GM23338 (cell line): ENCODE results near the gene FAM222A. TPM values are rescaled to one million over a fixed set of nuclear protein-coding genes. Genes with fewer than 3 reads are reported as not detected.

Source experiments
- ATAC-seq: fragments of 200-7000 bp; cut with Tn5 transposase; 3 replicates; pipeline ENCODE4 v1.9.1; 2020
- DNase-seq: peaks from one replicate; pipeline ENCODE4 v3.0.0-alpha.2; 2015; ENCODE audit warnings: low spot score
- H2AFZ ChIP-seq: fragments of 200-600 bp; sonication (generic); 2 replicates; pipeline ENCODE4 v1.8.0; 2016; ENCODE audit warnings: antibody characterized with exemption, mild to moderate bottlenecking, moderate library complexity
- H3F3A ChIP-seq: fragments of 200-600 bp; sonication (generic); replicated peaks from 2 replicates; pipeline ENCODE4 v1.8.0; 2017; ENCODE audit warnings: antibody characterized with exemption, mixed run types, low read depth
- H3K27ac ChIP-seq: fragments of 200-600 bp; sonication (generic); 2 replicates; pipeline ENCODE4 v1.6.1; 2016; ENCODE audit warnings: low read depth
- H3K27me3 ChIP-seq: fragments of 200-600 bp; sonication (generic); 2 replicates; pipeline ENCODE4 v1.8.0; 2016; ENCODE audit warnings: mild to moderate bottlenecking, mixed run types, moderate library complexity; ENCODE audit not compliant: insufficient read depth
- H3K36me3 ChIP-seq: fragments of 200-600 bp; sonication (generic); 2 replicates; pipeline ENCODE4 v1.8.0; 2016; ENCODE audit warnings: mild to moderate bottlenecking; ENCODE audit not compliant: insufficient read depth
- H3K4me1 ChIP-seq: fragments of 200-600 bp; sonication (generic); 2 replicates; pipeline ENCODE4 v1.8.0; 2016; ENCODE audit warnings: mild to moderate bottlenecking, moderate library complexity; ENCODE audit not compliant: insufficient read depth
- H3K4me2 ChIP-seq: fragments of 200-600 bp; sonication (generic); 2 replicates; pipeline ENCODE4 v1.7.1; 2017; ENCODE audit warnings: mixed run types
- H3K4me3 ChIP-seq: fragments of 200-600 bp; sonication (generic); 2 replicates; pipeline ENCODE4 v1.6.1; 2016; ENCODE audit warnings: mixed run types
- H3K79me2 ChIP-seq: fragments of 200-600 bp; sonication (generic); replicated peaks from 2 replicates; pipeline ENCODE4 v1.8.0; 2017; ENCODE audit warnings: mild to moderate bottlenecking; ENCODE audit not compliant: insufficient read depth
- H3K9me2 ChIP-seq: fragments of 200-600 bp; sonication (generic); 2 replicates; pipeline ENCODE4 v1.8.0; 2017; ENCODE audit not compliant: insufficient read depth
- H4K20me1 ChIP-seq: fragments of 200-600 bp; sonication (generic); replicated peaks from 2 replicates; pipeline ENCODE4 v1.8.0; 2017; ENCODE audit warnings: mild to moderate bottlenecking; ENCODE audit not compliant: insufficient read depth
- H3K27ac Mint-ChIP-seq: 2 replicates; pipeline ENCODE4 v1.8.0; 2020; ENCODE audit warnings: inconsistent platforms, mild to moderate bottlenecking, moderate library complexity, mixed read lengths
- H3K27me3 Mint-ChIP-seq: 3 replicates; pipeline ENCODE4 v1.8.0; 2022; ENCODE audit warnings: low read depth, mild to moderate bottlenecking, moderate library complexity, mixed read lengths, inconsistent platforms; ENCODE audit not compliant: insufficient read depth, poor library complexity
- H3K36me3 Mint-ChIP-seq: 3 replicates; pipeline ENCODE4 v1.8.0; 2021; ENCODE audit warnings: low read depth, mild to moderate bottlenecking, inconsistent platforms, moderate library complexity, mixed read lengths
- H3K4me1 Mint-ChIP-seq: 3 replicates; pipeline ENCODE4 v1.8.0; 2020; ENCODE audit warnings: mild to moderate bottlenecking, inconsistent platforms, mixed read lengths
- H3K4me3 Mint-ChIP-seq: 3 replicates; pipeline ENCODE4 v1.8.0; 2021; ENCODE audit warnings: moderate library complexity, mild to moderate bottlenecking, inconsistent platforms, mixed read lengths
- H3K9me3 Mint-ChIP-seq: 3 replicates; pipeline ENCODE4 v1.8.0; 2020; ENCODE audit warnings: moderate library complexity, mild to moderate bottlenecking, inconsistent platforms, mixed read lengths
- CREB1 ChIP-seq: fragments of 250-450 bp; sonication (Bioruptor Pico); IDR thresholded peaks from 2 replicates; pipeline ENCODE4 v1.5.0; 2020; ENCODE audit warnings: low read depth, mild to moderate bottlenecking, moderate library complexity
- EZH2 ChIP-seq: fragments of 200-600 bp; sonication (generic); IDR thresholded peaks from one replicate; pipeline ENCODE4 v1.8.0; 2017; ENCODE audit warnings: antibody characterized with exemption, mild to moderate bottlenecking, low read depth; ENCODE audit not compliant: unreplicated experiment
- EZH2phosphoT487 ChIP-seq: fragments of 200-600 bp; sonication (generic); IDR thresholded peaks from one replicate; pipeline ENCODE4 v1.8.1; 2018; ENCODE audit warnings: antibody characterized with exemption; ENCODE audit not compliant: unreplicated experiment
- JUNB ChIP-seq: IDR thresholded peaks from one replicate; pipeline ENCODE4 v1.6.1; 2016; ENCODE audit warnings: antibody characterized with exemption; ENCODE audit not compliant: unreplicated experiment
- NANOG ChIP-seq: IDR thresholded peaks from 2 replicates; pipeline ENCODE4 v1.6.1; 2016; ENCODE audit warnings: antibody characterized with exemption, borderline replicate concordance
- POLR2AphosphoS5 ChIP-seq: IDR thresholded peaks from 2 replicates; pipeline ENCODE4 v1.6.1; 2016; ENCODE audit warnings: antibody characterized with exemption, low read depth
- STAT1 ChIP-seq: IDR thresholded peaks from one replicate; pipeline ENCODE4 v1.6.1; 2016; ENCODE audit warnings: antibody characterized with exemption; ENCODE audit not compliant: unreplicated experiment
- ZNF114 ChIP-seq: fragments of 250-450 bp; sonication (Bioruptor Pico); IDR thresholded peaks from 2 replicates; pipeline ENCODE4 v1.5.0; 2020; ENCODE audit warnings: mild to moderate bottlenecking, moderate library complexity
- ZNF331 ChIP-seq: fragments of 250-450 bp; sonication (Bioruptor Pico); IDR thresholded peaks from 2 replicates; pipeline ENCODE4 v1.5.0; 2020; ENCODE audit warnings: low read depth, mild to moderate bottlenecking, moderate library complexity
- polyA plus RNA-seq: library from polyadenylated mRNA; unstranded; fragments of >200 nt; fragmentation: Nextera tagmentation; extraction: Ambion mirVana; gene quantifications from 2 replicates; pipeline ENCODE4 v1.2.1, GENCODE V29; 2016
- total RNA-seq: library from RNA; depleted of rRNA; stranded (reverse); fragments of >200 nt; shearing (Covaris generic); gene quantifications from 2 replicates; pipeline ENCODE4 v1.2.3, GENCODE V29; 2014
- TF ChIP-seq, protein P1 (sequence below): fragments of 250-450 bp; sonication (Bioruptor Pico); IDR thresholded peaks from 2 replicates; pipeline ENCODE4 v1.5.0; 2020; ENCODE audit warnings: mild to moderate bottlenecking, moderate library complexity
- TF ChIP-seq, protein P2 (sequence below): IDR thresholded peaks from 2 replicates; pipeline ENCODE4 v1.6.1; 2016; ENCODE audit warnings: antibody characterized with exemption
- TF ChIP-seq, protein P3 (sequence below), 2 experiments: fragments of 200-600 bp in 1 of 2; sonication (generic) in 1 of 2; conservative IDR thresholded peaks; 2 replicates each; pipeline versions ENCODE4 v1.5.1 to v1.6.1; 2016 to 2017; ENCODE audit warnings: antibody characterized with exemption in 2 of 2, low read depth in 2 of 2, mild to moderate bottlenecking in 2 of 2, moderate library complexity in 1 of 2
- TF ChIP-seq, protein P4 (sequence below): IDR thresholded peaks from one replicate; pipeline ENCODE4 v1.6.1; 2018; ENCODE audit warnings: antibody characterized with exemption; ENCODE audit not compliant: unreplicated experiment

FAM222A gene
- total and polyA plus RNA-seq, 2 experiments from 2014 or later = 0.78 to 2.1 TPM

DNA sequence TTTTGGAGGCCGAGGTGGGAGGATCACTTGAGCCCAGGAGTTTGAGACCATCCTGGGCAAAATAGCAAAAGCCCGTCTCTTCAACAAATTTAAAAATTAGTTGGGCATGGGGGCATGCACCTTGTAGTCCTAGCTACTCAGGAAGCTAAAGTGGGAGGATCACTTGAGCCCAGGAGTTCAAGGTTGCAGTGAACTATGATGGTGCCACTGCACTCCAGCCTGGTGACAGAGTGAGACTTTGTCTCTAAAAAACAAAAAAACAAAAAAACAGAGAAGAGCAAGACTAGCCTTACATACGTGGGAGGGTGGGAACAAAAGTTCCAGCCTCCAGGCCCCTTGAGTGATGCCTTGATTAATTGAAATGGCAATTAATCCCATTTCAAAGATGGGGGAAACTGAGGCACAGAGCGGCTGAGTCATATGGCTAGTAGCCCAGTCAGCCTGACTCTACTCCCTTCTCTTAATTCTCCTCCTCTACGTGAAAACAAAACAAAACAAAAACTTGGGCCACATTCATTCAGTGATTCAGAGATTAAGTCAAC lies 3.3 kb upstream of the FAM222A start:
- H3K27me3 Mint-ChIP-seq = peaks cover 20% of the 10 kb centered on the region
- Histone ChIP-seq H3K79me2 (no peaks in the 10 kb centered on the region), H2AFZ (no peak overlapping the region), H3K36me3 (no peaks in the 10 kb centered on the region), H3K4me1 (peaks cover 24% of the 10 kb centered on the region), H3F3A (0 out of 2 replicates have a peak, but pooled peaks cover 4% of the 10 kb centered on the region), H3K4me2 (no peak overlapping the region), H3K9me2 (no peaks in the 10 kb centered on the region), H3K27me3 (peaks cover 32% of the 10 kb centered on the region), H4K20me1 (peaks cover 2% of the 10 kb centered on the region; the same call in 1 of the 2 replicates), H3K27ac (no peak overlapping the region), H3K4me3 (no peak overlapping the region)
- no peaks in the 10 kb centered on the region for H3K9me3 Mint-ChIP-seq
- peaks cover 20% of the 10 kb centered on the region for H3K4me1 Mint-ChIP-seq
- H3K27ac Mint-ChIP-seq = no peak overlapping the region
- no peaks in the 10 kb centered on the region for H3K36me3 Mint-ChIP-seq
- TF ChIP-seq ZNF331 (CRISPR knock-in tag) (no peak), EZH2 (no peak), CREB1 (CRISPR knock-in tag) (no peak), NANOG (no peak), STAT1 (no peak), JUNB (no peak), POLR2AphosphoS5 (no peak), EZH2phosphoT487 (no peak), ZNF114 (no peak)
- TF ChIP-seq, protein P1, sequence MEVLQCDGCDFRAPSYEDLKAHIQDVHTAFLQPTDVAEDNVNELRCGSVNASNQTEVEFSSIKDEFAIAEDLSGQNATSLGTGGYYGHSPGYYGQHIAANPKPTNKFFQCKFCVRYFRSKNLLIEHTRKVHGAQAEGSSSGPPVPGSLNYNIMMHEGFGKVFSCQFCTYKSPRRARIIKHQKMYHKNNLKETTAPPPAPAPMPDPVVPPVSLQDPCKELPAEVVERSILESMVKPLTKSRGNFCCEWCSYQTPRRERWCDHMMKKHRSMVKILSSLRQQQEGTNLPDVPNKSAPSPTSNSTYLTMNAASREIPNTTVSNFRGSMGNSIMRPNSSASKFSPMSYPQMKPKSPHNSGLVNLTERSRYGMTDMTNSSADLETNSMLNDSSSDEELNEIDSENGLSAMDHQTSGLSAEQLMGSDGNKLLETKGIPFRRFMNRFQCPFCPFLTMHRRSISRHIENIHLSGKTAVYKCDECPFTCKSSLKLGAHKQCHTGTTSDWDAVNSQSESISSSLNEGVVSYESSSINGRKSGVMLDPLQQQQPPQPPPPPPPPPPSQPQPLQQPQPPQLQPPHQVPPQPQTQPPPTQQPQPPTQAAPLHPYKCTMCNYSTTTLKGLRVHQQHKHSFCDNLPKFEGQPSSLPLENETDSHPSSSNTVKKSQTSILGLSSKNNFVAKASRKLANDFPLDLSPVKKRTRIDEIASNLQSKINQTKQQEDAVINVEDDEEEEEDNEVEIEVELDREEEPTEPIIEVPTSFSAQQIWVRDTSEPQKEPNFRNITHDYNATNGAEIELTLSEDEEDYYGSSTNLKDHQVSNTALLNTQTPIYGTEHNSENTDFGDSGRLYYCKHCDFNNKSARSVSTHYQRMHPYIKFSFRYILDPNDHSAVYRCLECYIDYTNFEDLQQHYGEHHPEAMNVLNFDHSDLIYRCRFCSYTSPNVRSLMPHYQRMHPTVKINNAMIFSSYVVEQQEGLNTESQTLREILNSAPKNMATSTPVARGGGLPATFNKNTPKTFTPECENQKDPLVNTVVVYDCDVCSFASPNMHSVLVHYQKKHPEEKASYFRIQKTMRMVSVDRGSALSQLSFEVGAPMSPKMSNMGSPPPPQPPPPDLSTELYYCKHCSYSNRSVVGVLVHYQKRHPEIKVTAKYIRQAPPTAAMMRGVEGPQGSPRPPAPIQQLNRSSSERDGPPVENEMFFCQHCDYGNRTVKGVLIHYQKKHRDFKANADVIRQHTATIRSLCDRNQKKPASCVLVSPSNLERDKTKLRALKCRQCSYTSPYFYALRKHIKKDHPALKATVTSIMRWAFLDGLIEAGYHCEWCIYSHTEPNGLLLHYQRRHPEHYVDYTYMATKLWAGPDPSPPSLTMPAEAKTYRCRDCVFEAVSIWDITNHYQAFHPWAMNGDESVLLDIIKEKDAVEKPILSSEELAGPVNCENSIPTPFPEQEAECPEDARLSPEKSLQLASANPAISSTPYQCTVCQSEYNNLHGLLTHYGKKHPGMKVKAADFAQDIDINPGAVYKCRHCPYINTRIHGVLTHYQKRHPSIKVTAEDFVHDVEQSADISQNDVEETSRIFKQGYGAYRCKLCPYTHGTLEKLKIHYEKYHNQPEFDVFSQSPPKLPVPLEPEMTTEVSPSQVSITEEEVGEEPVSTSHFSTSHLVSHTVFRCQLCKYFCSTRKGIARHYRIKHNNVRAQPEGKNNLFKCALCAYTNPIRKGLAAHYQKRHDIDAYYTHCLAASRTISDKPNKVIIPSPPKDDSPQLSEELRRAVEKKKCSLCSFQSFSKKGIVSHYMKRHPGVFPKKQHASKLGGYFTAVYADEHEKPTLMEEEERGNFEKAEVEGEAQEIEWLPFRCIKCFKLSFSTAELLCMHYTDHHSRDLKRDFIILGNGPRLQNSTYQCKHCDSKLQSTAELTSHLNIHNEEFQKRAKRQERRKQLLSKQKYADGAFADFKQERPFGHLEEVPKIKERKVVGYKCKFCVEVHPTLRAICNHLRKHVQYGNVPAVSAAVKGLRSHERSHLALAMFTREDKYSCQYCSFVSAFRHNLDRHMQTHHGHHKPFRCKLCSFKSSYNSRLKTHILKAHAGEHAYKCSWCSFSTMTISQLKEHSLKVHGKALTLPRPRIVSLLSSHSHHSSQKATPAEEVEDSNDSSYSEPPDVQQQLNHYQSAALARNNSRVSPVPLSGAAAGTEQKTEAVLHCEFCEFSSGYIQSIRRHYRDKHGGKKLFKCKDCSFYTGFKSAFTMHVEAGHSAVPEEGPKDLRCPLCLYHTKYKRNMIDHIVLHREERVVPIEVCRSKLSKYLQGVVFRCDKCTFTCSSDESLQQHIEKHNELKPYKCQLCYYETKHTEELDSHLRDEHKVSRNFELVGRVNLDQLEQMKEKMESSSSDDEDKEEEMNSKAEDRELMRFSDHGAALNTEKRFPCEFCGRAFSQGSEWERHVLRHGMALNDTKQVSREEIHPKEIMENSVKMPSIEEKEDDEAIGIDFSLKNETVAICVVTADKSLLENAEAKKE (CRISPR knock-in tag) = no peak
- TF ChIP-seq, protein P2, sequence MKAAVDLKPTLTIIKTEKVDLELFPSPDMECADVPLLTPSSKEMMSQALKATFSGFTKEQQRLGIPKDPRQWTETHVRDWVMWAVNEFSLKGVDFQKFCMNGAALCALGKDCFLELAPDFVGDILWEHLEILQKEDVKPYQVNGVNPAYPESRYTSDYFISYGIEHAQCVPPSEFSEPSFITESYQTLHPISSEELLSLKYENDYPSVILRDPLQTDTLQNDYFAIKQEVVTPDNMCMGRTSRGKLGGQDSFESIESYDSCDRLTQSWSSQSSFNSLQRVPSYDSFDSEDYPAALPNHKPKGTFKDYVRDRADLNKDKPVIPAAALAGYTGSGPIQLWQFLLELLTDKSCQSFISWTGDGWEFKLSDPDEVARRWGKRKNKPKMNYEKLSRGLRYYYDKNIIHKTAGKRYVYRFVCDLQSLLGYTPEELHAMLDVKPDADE = no peak
- TF ChIP-seq, protein P3, sequence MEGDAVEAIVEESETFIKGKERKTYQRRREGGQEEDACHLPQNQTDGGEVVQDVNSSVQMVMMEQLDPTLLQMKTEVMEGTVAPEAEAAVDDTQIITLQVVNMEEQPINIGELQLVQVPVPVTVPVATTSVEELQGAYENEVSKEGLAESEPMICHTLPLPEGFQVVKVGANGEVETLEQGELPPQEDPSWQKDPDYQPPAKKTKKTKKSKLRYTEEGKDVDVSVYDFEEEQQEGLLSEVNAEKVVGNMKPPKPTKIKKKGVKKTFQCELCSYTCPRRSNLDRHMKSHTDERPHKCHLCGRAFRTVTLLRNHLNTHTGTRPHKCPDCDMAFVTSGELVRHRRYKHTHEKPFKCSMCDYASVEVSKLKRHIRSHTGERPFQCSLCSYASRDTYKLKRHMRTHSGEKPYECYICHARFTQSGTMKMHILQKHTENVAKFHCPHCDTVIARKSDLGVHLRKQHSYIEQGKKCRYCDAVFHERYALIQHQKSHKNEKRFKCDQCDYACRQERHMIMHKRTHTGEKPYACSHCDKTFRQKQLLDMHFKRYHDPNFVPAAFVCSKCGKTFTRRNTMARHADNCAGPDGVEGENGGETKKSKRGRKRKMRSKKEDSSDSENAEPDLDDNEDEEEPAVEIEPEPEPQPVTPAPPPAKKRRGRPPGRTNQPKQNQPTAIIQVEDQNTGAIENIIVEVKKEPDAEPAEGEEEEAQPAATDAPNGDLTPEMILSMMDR (conservative IDR thresholded peaks at IDR 0.05; ENCODE audit: low read depth in 2 of 2) = no peak
- TF ChIP-seq, protein P4, sequence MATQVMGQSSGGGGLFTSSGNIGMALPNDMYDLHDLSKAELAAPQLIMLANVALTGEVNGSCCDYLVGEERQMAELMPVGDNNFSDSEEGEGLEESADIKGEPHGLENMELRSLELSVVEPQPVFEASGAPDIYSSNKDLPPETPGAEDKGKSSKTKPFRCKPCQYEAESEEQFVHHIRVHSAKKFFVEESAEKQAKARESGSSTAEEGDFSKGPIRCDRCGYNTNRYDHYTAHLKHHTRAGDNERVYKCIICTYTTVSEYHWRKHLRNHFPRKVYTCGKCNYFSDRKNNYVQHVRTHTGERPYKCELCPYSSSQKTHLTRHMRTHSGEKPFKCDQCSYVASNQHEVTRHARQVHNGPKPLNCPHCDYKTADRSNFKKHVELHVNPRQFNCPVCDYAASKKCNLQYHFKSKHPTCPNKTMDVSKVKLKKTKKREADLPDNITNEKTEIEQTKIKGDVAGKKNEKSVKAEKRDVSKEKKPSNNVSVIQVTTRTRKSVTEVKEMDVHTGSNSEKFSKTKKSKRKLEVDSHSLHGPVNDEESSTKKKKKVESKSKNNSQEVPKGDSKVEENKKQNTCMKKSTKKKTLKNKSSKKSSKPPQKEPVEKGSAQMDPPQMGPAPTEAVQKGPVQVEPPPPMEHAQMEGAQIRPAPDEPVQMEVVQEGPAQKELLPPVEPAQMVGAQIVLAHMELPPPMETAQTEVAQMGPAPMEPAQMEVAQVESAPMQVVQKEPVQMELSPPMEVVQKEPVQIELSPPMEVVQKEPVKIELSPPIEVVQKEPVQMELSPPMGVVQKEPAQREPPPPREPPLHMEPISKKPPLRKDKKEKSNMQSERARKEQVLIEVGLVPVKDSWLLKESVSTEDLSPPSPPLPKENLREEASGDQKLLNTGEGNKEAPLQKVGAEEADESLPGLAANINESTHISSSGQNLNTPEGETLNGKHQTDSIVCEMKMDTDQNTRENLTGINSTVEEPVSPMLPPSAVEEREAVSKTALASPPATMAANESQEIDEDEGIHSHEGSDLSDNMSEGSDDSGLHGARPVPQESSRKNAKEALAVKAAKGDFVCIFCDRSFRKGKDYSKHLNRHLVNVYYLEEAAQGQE = no peak
- DNase-seq = no peak
- H3K4me3 Mint-ChIP-seq = no peak overlapping the region
- ATAC-seq = no peak
